ENCODE data around the gene APAF1.

DNA sequence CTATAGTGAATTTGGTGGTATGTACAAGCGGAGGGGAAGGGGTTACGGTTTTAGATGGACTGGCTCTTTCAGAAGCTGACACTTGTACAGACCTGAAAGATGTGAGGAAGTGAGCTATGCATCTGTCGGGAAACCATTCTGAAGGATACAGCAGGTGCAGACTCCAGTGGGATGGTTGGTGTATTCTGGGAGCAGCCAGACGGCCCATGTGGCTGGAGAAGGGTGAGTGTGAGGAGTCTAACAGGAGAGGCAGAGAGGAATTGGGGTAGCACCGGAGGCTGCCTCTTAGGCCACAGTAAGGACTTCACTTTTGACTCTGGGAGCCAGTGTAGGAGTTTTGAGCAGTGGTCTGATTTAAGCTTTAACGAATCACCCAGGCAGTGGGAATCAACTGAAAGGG is 90.7 kb downstream of the APAF1 start:
- TF ChIP-seq, protein P1, sequence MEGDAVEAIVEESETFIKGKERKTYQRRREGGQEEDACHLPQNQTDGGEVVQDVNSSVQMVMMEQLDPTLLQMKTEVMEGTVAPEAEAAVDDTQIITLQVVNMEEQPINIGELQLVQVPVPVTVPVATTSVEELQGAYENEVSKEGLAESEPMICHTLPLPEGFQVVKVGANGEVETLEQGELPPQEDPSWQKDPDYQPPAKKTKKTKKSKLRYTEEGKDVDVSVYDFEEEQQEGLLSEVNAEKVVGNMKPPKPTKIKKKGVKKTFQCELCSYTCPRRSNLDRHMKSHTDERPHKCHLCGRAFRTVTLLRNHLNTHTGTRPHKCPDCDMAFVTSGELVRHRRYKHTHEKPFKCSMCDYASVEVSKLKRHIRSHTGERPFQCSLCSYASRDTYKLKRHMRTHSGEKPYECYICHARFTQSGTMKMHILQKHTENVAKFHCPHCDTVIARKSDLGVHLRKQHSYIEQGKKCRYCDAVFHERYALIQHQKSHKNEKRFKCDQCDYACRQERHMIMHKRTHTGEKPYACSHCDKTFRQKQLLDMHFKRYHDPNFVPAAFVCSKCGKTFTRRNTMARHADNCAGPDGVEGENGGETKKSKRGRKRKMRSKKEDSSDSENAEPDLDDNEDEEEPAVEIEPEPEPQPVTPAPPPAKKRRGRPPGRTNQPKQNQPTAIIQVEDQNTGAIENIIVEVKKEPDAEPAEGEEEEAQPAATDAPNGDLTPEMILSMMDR (CRISPR knock-in tag; IDR thresholded peaks at IDR 0.05), result no peak
- TF ChIP-seq JUN (CRISPR knock-in tag; IDR thresholded peaks at IDR 0.05) (no peak), GZF1 (CRISPR knock-in tag; IDR thresholded peaks at IDR 0.05) (no peak), EZH2 (conservative IDR thresholded peaks at IDR 0.05; ENCODE audit: low read depth, low read length) (no peak), NFE2L2 (IDR thresholded peaks at IDR 0.05; ENCODE audit: low read length) (no peak), KLF16 (CRISPR knock-in tag; IDR thresholded peaks at IDR 0.05) (no peak), KAT8 (CRISPR knock-in tag; IDR thresholded peaks at IDR 0.05) (no peak), CEBPG (CRISPR knock-in tag; IDR thresholded peaks at IDR 0.05) (no peak), SCMH1 (CRISPR knock-in tag; IDR thresholded peaks at IDR 0.05; ENCODE audit: borderline replicate concordance) (no peak), SRSF4 (IDR thresholded peaks at IDR 0.05; ENCODE audit: low read depth, low read length, poor library complexity, severe bottlenecking) (no peak), TFAP4 (IDR thresholded peaks at IDR 0.05; ENCODE audit: borderline replicate concordance, low read depth) (no peak), ZNF615 (CRISPR knock-in tag; IDR thresholded peaks at IDR 0.05; ENCODE audit: borderline replicate concordance) (no peak)
- TF ChIP-seq, protein P2, sequence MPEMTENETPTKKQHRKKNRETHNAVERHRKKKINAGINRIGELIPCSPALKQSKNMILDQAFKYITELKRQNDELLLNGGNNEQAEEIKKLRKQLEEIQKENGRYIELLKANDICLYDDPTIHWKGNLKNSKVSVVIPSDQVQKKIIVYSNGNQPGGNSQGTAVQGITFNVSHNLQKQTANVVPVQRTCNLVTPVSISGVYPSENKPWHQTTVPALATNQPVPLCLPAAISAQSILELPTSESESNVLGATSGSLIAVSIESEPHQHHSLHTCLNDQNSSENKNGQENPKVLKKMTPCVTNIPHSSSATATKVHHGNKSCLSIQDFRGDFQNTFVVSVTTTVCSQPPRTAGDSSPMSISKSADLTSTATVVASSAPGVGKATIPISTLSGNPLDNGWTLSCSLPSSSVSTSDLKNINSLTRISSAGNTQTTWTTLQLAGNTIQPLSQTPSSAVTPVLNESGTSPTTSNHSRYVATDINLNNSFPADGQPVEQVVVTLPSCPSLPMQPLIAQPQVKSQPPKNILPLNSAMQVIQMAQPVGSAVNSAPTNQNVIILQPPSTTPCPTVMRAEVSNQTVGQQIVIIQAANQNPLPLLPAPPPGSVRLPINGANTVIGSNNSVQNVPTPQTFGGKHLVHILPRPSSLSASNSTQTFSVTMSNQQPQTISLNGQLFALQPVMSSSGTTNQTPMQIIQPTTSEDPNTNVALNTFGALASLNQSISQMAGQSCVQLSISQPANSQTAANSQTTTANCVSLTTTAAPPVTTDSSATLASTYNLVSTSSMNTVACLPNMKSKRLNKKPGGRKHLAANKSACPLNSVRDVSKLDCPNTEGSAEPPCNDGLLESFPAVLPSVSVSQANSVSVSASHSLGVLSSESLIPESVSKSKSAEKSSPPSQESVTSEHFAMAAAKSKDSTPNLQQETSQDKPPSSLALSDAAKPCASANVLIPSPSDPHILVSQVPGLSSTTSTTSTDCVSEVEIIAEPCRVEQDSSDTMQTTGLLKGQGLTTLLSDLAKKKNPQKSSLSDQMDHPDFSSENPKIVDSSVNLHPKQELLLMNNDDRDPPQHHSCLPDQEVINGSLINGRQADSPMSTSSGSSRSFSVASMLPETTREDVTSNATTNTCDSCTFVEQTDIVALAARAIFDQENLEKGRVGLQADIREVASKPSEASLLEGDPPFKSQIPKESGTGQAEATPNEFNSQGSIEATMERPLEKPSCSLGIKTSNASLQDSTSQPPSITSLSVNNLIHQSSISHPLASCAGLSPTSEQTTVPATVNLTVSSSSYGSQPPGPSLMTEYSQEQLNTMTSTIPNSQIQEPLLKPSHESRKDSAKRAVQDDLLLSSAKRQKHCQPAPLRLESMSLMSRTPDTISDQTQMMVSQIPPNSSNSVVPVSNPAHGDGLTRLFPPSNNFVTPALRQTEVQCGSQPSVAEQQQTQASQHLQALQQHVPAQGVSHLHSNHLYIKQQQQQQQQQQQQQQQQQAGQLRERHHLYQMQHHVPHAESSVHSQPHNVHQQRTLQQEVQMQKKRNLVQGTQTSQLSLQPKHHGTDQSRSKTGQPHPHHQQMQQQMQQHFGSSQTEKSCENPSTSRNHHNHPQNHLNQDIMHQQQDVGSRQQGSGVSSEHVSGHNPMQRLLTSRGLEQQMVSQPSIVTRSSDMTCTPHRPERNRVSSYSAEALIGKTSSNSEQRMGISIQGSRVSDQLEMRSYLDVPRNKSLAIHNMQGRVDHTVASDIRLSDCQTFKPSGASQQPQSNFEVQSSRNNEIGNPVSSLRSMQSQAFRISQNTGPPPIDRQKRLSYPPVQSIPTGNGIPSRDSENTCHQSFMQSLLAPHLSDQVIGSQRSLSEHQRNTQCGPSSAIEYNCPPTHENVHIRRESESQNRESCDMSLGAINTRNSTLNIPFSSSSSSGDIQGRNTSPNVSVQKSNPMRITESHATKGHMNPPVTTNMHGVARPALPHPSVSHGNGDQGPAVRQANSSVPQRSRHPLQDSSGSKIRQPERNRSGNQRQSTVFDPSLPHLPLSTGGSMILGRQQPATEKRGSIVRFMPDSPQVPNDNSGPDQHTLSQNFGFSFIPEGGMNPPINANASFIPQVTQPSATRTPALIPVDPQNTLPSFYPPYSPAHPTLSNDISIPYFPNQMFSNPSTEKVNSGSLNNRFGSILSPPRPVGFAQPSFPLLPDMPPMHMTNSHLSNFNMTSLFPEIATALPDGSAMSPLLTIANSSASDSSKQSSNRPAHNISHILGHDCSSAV (CRISPR knock-in tag; IDR thresholded peaks at IDR 0.05; ENCODE audit: borderline replicate concordance), result no peak
